ENCODE measurements around the gene TACC2. TPM values are rescaled to one million over a fixed set of nuclear protein-coding genes. Genes with fewer than 3 reads are reported as not detected.
"Not testable (repeated sequence)": the region's sequence is repeated elsewhere in the genome, so short reads cannot be mapped to it uniquely, and the experiment has no call there.

Gene TACC2
- total RNA-seq, 1 experiment from 2014 or later, result not detected

GRCh38 chr10:122062831-122063674 lies 74.1 kb downstream of the TACC2 start:
- H3K4me1 ChIP-seq (ENCODE audit: low read length), result no peaks in the 10 kb centered on the region
- no peak overlapping the region for H3K4me2 ChIP-seq (ENCODE audit: low read depth, low read length, poor library complexity, severe bottlenecking)
- H3K9me2 ChIP-seq (replicated peaks; ENCODE audit: insufficient read depth, low read length), result no peaks in the 10 kb centered on the region
- H3K79me2 ChIP-seq (ENCODE audit: low read length), result no peaks in the 10 kb centered on the region
- no peaks in the 10 kb centered on the region for H4K20me1 ChIP-seq (ENCODE audit: insufficient read depth, low read depth, low read length)
- no peak overlapping the region for H3K27ac ChIP-seq (ENCODE audit: low read length)
- no peak overlapping the region for H2AFZ ChIP-seq (ENCODE audit: low read length)
- no peaks in the 10 kb centered on the region for H3K9me3 ChIP-seq (ENCODE audit: low read length)
- no peaks in the 10 kb centered on the region for H3K36me3 ChIP-seq (ENCODE audit: insufficient read depth, low read length)
- no peak overlapping the region for H3K4me3 ChIP-seq (ENCODE audit: low read length)
- no peaks in the 10 kb centered on the region for H3K27me3 ChIP-seq (ENCODE audit: low read length)
- DNase-seq, result no peak
- no peak overlapping the region for H3K9ac ChIP-seq (ENCODE audit: low read length)

GRCh38 chr10:122066337-122066939 lies 77.5 kb downstream of the TACC2 start:
- H3K4me3 ChIP-seq (ENCODE audit: low read length); H3K79me2 ChIP-seq (ENCODE audit: low read length); H3K4me1 ChIP-seq (ENCODE audit: low read length); DNase-seq; H3K36me3 ChIP-seq (ENCODE audit: insufficient read depth, low read length); H3K9me3 ChIP-seq (ENCODE audit: low read length); H4K20me1 ChIP-seq (ENCODE audit: insufficient read depth, low read depth, low read length); H3K27ac ChIP-seq (ENCODE audit: low read length); H2AFZ ChIP-seq (ENCODE audit: low read length); H3K9ac ChIP-seq (ENCODE audit: low read length); H3K27me3 ChIP-seq (ENCODE audit: low read length); H3K9me2 ChIP-seq (replicated peaks; ENCODE audit: insufficient read depth, low read length); H3K4me2 ChIP-seq (ENCODE audit: low read depth, low read length, poor library complexity, severe bottlenecking): not testable (repeated sequence)

DNA sequence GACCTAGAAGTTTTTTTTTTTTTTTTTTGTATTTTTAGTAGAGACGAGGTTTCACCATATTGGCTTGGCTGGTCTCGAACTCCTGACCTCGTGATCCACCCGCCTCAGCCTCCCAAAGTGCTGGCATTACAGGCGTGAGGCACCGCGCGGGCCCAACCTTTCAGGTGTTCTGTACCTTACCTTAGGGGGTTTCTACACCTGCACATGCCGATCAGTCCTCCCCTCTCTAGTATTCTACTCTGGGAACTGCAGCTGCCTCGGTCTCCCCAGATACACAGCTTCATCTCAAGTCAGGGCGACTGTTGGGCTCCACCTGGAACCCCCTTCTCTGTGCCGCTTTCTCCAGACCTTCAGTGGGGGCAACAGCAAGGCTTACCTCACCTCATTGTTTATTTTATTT lies 79.9 kb downstream of the TACC2 start:
- Histone ChIP-seq H2AFZ (ENCODE audit: low read length) (no peak overlapping the region), H3K4me3 (ENCODE audit: low read length) (no peak overlapping the region), H3K27ac (ENCODE audit: low read length) (no peak overlapping the region), H3K4me2 (ENCODE audit: low read depth, low read length, poor library complexity, severe bottlenecking) (no peak overlapping the region), H3K9me2 (replicated peaks; ENCODE audit: insufficient read depth, low read length) (no peaks in the 10 kb centered on the region), H3K79me2 (ENCODE audit: low read length) (no peaks in the 10 kb centered on the region), H3K9me3 (ENCODE audit: low read length) (no peaks in the 10 kb centered on the region), H3K36me3 (ENCODE audit: insufficient read depth, low read length) (no peaks in the 10 kb centered on the region), H3K4me1 (ENCODE audit: low read length) (no peaks in the 10 kb centered on the region), H3K9ac (ENCODE audit: low read length) (no peak overlapping the region), H4K20me1 (ENCODE audit: insufficient read depth, low read depth, low read length) (no peaks in the 10 kb centered on the region), H3K27me3 (ENCODE audit: low read length) (no peaks in the 10 kb centered on the region)
- DNase-seq, result no peak

- Histone ChIP-seq H3K36me3 (ENCODE audit: insufficient read depth, low read length) (no peaks in the 10 kb centered on the region), H2AFZ (ENCODE audit: low read length) (no peak overlapping the region)
Measured at GRCh38 chr10:122072491-122072890, 83.5 kb downstream of the TACC2 start.

GRCh38 chr10:122073508-122073907 lies 84.5 kb downstream of the TACC2 start:
- H3K9me3 ChIP-seq (ENCODE audit: low read length), result no peaks in the 10 kb centered on the region
- no peak overlapping the region for H3K4me2 ChIP-seq (ENCODE audit: low read depth, low read length, poor library complexity, severe bottlenecking)
- H3K4me3 ChIP-seq (ENCODE audit: low read length), result no peak overlapping the region
- no peaks in the 10 kb centered on the region for H3K9me2 ChIP-seq (replicated peaks; ENCODE audit: insufficient read depth, low read length)
- DNase-seq, result no peak
- no peak overlapping the region for H3K27ac ChIP-seq (ENCODE audit: low read length)
- H3K4me1 ChIP-seq (ENCODE audit: low read length), result no peaks in the 10 kb centered on the region
- H2AFZ ChIP-seq (ENCODE audit: low read length), result no peak overlapping the region
- H3K27me3 ChIP-seq (ENCODE audit: low read length), result no peaks in the 10 kb centered on the region
- no peak overlapping the region for H3K9ac ChIP-seq (ENCODE audit: low read length)
- H3K79me2 ChIP-seq (ENCODE audit: low read length), result no peaks in the 10 kb centered on the region
- no peaks in the 10 kb centered on the region for H4K20me1 ChIP-seq (ENCODE audit: insufficient read depth, low read depth, low read length)
- no peaks in the 10 kb centered on the region for H3K36me3 ChIP-seq (ENCODE audit: insufficient read depth, low read length)

More at GRCh38 chr10:122072491-122072890, 83.5 kb downstream of the TACC2 start:
- Histone ChIP-seq H3K4me1 (ENCODE audit: low read length) (no peaks in the 10 kb centered on the region), H3K4me3 (ENCODE audit: low read length) (no peak overlapping the region), H3K9me2 (replicated peaks; ENCODE audit: insufficient read depth, low read length) (no peaks in the 10 kb centered on the region), H3K9me3 (ENCODE audit: low read length) (no peaks in the 10 kb centered on the region), H3K9ac (ENCODE audit: low read length) (no peak overlapping the region), H3K27ac (ENCODE audit: low read length) (no peak overlapping the region), H4K20me1 (ENCODE audit: insufficient read depth, low read depth, low read length) (no peaks in the 10 kb centered on the region), H3K27me3 (ENCODE audit: low read length) (no peaks in the 10 kb centered on the region), H3K4me2 (ENCODE audit: low read depth, low read length, poor library complexity, severe bottlenecking) (no peak overlapping the region), H3K79me2 (ENCODE audit: low read length) (no peaks in the 10 kb centered on the region)
- DNase-seq, result no peak

DNA sequence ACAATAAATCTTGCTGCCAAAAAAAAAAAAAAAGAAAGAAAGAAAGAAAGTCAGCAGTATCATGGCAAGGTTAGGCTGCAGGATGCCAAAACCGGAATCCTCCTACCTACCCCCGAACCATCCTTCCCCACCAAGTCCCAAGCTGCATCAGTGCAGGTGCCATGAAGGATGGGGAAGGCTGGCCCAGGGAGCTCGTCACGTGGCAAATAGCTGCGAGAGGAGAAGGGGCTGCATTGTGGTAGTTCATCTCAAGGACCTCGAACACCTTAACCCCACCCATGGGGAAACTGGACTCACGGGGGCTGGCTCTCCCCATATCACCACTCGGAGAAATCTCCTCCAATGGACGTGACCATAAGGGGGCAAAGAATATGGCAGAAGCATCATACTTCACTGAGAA lies 86.2 kb downstream of the TACC2 start:
- no peaks in the 10 kb centered on the region for H3K9me3 ChIP-seq (ENCODE audit: low read length)
- no peak overlapping the region for H2AFZ ChIP-seq (ENCODE audit: low read length)
- no peak overlapping the region for H3K27ac ChIP-seq (ENCODE audit: low read length)
- no peaks in the 10 kb centered on the region for H3K4me1 ChIP-seq (ENCODE audit: low read length)
- no peak for DNase-seq
- H3K36me3 ChIP-seq (ENCODE audit: insufficient read depth, low read length), result no peaks in the 10 kb centered on the region
- no peaks in the 10 kb centered on the region for H4K20me1 ChIP-seq (ENCODE audit: insufficient read depth, low read depth, low read length)
- no peaks in the 10 kb centered on the region for H3K27me3 ChIP-seq (ENCODE audit: low read length)
- H3K4me3 ChIP-seq (ENCODE audit: low read length), result no peak overlapping the region
- H3K4me2 ChIP-seq (ENCODE audit: low read depth, low read length, poor library complexity, severe bottlenecking), result no peak overlapping the region
- H3K9me2 ChIP-seq (replicated peaks; ENCODE audit: insufficient read depth, low read length), result no peaks in the 10 kb centered on the region
- H3K79me2 ChIP-seq (ENCODE audit: low read length), result no peaks in the 10 kb centered on the region
- no peak overlapping the region for H3K9ac ChIP-seq (ENCODE audit: low read length)

DNA sequence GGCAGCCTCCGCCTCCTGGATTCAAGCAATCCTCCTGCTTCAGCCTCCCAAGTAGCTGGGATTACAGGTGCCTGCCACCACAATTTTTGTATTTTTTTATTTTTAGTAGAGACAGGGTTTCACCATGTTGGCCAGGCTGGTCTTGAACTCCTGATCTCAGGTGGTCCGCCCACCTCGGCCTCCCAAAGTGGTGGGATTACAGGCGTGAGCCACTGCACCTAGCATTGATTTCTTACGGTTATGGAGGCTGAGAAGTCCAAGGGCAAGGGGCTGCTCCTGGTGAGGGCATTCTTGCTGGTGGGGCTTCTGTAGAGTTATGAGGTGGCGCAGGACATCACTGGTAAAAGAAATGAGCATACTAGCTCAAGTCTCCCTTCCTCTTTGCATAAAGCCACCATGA lies 86.9 kb downstream of the TACC2 start:
- not testable (repeated sequence) for H3K9ac ChIP-seq (ENCODE audit: low read length); H3K9me3 ChIP-seq (ENCODE audit: low read length); H3K4me2 ChIP-seq (ENCODE audit: low read depth, low read length, poor library complexity, severe bottlenecking); H3K36me3 ChIP-seq (ENCODE audit: insufficient read depth, low read length); H4K20me1 ChIP-seq (ENCODE audit: insufficient read depth, low read depth, low read length); H3K9me2 ChIP-seq (replicated peaks; ENCODE audit: insufficient read depth, low read length); H3K4me1 ChIP-seq (ENCODE audit: low read length); H2AFZ ChIP-seq (ENCODE audit: low read length); H3K27me3 ChIP-seq (ENCODE audit: low read length); DNase-seq; H3K4me3 ChIP-seq (ENCODE audit: low read length); H3K27ac ChIP-seq (ENCODE audit: low read length); H3K79me2 ChIP-seq (ENCODE audit: low read length)

- Histone ChIP-seq H4K20me1 (ENCODE audit: insufficient read depth, low read depth, low read length) (no peaks in the 10 kb centered on the region), H3K9ac (ENCODE audit: low read length) (no peak overlapping the region), H3K4me1 (ENCODE audit: low read length) (no peaks in the 10 kb centered on the region), H3K36me3 (ENCODE audit: insufficient read depth, low read length) (no peaks in the 10 kb centered on the region), H3K9me2 (replicated peaks; ENCODE audit: insufficient read depth, low read length) (no peaks in the 10 kb centered on the region), H3K27ac (ENCODE audit: low read length) (no peak overlapping the region), H3K9me3 (ENCODE audit: low read length) (no peaks in the 10 kb centered on the region), H3K27me3 (ENCODE audit: low read length) (no peaks in the 10 kb centered on the region), H3K79me2 (ENCODE audit: low read length) (no peaks in the 10 kb centered on the region), H2AFZ (ENCODE audit: low read length) (no peak overlapping the region), H3K4me3 (ENCODE audit: low read length) (no peak overlapping the region), H3K4me2 (ENCODE audit: low read depth, low read length, poor library complexity, severe bottlenecking) (no peak overlapping the region)
- no peak for DNase-seq
Measured at GRCh38 chr10:122077311-122077875, 88.4 kb downstream of the TACC2 start.
